Inflammatory macrophage treated with lipopolysaccharide for 1 hour (primary cell): ENCODE measurements around the gene MARF1.
"Not testable (repeated sequence)": the region's sequence is repeated elsewhere in the genome, so short reads cannot be mapped to it uniquely, and the experiment has no call there.

Experiments
- DNase-seq, 2 donors: peaks; one replicate each; pipeline ENCODE4 v3.0.0-alpha.2; 2020 to 2022

The MARF1 gene

GRCh38 chr16:15621456-15621855 lies 21.5 kb downstream of the MARF1 start:
- no peak for DNase-seq

DNA sequence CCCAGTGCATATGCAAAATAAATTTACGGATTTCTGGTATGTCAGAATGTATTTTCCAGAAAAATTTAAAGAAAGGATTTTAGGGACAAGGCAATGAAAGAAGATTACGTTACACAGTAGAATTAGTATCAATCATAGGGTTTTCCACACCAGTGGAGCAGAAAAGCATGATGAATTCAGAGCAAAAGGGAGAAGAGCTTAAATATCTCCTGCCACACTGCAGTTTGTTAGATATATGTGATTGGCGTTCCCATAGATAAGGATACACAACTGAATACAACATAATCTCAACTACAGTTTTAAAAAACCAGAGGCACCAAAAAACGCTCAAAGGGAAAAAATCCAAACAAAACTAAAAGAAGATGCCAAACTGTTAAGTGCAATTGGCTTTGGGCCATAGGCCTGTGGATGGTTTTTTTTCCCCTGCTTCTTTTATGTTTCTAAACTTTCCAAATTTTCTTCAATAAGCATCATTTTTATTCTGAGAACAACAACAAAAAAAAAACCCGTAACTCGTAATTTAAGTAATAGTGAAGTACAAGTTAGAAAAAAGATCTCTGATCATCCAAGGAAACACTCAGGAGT lies 22.3 kb downstream of the MARF1 start:
- DNase-seq: no peak

DNA sequence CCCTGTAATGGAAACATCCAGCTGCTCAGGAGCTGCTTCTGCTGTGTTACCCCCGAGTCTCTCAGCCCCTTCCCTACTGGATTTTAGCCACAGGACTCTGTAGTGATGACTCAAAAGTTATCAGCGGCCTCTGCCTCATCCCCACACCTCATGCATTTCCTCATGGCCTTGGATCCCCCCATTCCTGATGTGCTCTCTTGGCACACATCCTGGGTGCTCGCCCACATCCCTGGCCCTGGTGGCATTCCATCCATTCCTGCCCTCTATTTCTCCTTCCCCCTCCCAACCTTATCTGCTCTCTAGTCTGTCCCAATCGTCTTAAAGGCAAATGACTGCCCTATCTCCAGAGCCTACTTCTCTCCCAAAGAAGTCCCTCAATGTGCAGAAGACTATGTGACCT lies 24.6 kb downstream of the MARF1 start:
- no peak for DNase-seq

- no peak for DNase-seq
Observed at GRCh38 chr16:15617901-15618300, 25.1 kb downstream of the MARF1 start.

DNA sequence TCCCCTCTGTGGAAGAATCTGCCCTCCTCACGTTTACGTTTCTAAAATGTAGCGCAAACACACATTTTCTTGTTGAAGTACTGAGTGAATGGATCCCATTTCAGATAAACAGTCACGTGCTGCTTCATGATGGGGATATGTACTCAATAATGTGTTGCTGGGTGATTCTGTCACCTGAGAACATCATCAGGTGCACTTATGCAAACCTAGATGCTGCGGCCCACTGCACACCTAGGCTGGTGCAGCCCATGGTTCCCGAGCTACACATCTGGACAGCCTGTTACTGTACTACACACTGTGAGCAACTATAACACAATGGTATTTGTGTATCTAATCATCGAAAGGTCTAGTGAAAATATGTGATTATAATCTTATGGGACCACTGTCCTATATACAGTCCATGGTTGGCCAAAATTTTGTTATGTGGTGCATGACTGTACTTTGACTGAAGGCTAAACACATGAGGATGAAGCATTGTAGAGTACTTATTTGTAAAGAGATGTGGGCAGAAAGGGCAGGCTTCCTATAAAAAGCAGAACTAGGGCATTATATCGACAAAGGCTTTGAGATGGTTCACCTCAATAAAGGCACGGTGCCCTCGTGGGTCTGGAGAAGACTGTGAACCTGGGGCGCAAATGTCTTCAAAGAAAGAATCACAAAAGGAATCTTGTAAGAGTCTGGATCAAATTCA lies 26.3 kb downstream of the MARF1 start:
- DNase-seq: peak in 1 of 2 donors; percentile 59

DNA sequence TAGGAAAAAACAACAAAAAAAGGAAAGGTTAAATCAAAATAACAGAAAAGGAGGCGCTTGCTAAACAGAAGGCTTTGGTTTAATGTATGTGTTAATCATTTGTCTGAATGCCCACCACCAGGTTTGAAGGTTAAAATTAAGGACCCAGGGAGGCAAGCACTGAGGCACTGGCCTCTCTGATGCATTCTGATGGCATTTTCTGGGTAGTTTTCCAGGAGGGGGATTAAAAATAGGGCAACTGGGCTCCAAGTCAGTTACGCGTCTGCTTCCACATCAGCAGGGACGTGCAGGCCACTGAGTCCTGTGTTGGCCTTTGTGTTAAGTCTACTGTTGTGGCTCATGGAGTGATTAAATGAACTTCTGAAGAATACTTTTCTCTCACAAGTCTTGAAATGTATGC lies 26.9 kb downstream of the MARF1 start:
- no peak for DNase-seq

GRCh38 chr16:15613676-15614075 lies 29.3 kb downstream of the MARF1 start:
- DNase-seq: no peak

GRCh38 chr16:15611610-15612009 lies 31.3 kb downstream of the MARF1 start:
- DNase-seq: no peak

DNA sequence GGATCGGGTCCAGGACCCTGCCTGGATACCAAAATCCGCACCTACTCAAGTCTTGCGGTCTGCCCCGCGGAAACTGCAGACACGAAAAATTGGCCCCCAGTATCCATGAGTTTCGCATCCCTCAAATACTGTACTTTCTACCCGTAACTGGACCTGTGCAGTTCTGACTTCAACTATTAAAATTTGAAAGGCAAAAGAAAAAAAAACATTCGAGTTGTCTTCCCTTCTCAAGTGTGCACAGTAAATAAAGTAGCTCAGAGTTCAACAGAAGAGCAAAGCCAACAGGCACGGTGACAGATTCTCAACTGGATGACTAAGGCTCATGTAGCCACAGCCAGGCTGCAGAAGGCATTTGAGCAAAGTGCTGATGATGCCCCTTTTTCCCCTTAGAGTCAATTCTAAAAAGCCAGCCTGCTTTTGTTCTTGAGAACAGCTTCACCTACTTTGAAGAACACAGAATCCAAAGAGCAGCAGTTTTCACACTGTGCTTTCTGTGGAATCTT lies 32.5 kb downstream of the MARF1 start:
- DNase-seq: no peak

DNA sequence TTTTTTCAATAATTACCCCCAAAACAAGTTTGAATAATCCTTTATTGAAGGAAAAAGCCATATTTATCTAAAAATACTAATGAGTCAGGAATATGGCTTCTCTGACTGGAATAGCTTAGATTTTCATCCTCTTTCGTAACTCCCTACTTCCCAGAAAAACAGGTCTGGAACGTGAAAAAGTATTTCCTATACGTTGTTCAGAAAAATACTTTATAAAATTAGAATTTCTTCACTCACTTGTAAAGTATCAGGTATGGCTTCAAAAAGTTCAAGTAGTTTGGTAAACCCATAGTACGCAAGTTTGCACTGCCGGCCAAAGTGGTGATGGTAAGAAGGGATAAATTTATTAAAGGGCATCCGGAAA lies 33.7 kb downstream of the MARF1 start:
- no peak for DNase-seq

DNA sequence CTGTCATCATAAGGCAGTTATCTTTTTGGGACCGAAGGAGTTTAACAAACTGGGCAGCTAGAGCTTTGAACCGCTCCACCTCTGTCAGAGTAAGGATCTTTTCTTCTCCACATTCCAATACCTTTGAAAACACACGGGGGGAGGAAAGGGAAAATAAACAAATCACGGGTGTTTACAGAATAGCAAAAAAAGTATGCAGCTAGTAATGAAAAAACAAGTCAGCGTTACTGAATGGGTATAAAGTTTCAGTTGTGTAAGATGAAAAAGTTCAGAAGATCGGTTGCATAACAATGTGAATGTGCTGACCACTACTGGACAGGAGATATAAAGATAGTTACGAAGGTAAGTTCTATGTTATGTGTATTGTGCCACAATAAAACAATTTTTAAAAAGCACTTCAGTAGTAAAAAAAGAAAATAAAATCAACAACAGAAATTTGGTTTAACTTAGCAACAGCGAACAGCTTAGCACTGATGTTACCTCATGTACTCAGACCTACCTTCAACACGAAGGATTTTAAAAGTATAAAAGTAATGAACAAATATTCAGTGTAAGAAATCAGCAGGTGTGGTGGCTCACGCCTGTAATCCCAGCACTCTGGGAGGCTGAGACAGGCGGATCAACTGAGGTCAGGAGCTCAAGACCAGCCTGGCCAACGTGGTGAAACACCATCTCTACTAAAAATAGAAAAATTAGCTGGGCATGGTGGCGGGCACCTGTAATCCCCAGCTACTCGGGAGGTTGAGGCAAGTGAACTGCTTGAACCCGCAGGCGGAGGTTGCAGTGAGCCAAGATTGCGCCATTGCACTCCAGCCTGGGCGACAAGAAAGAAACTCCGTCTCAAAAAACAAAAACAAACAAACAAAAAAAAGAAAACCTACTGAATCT lies 34.3 kb downstream of the MARF1 start:
- peak in 1 of 2 donors; percentile 34 for DNase-seq

DNA sequence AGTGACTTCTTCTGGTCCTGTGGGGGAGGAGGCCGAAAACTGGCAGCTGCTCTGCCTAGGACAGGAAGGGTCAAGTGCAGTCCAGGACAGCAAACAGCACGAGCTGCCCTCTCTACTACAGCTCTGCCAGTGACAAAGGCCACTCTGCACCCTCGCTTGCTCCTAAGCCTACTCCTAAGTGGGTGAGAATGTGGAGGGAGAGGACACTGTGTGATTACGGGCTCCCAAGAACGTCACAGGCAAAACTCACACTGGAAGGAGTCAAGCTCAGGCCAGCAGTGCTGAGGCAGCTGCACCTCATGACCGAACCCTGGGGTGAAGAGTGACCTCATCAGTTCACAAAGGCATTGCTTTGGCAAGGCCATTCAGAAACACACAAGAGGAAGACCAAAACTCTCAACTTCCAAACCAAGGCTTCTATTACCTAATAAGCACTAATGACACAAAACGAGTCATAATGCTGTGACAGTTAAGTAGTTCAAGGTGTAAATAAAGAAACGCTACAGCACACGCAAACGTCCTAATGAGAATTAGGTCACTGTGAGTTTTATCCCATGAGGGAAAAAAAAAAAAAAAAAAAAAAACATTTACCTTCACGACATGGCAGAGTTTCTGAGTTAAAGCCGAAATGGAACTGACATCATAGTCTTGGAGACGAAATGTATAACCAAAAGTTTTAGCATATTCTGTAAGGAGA lies 35.1 kb downstream of the MARF1 start:
- peak; percentile 90 to 98 for DNase-seq

DNA sequence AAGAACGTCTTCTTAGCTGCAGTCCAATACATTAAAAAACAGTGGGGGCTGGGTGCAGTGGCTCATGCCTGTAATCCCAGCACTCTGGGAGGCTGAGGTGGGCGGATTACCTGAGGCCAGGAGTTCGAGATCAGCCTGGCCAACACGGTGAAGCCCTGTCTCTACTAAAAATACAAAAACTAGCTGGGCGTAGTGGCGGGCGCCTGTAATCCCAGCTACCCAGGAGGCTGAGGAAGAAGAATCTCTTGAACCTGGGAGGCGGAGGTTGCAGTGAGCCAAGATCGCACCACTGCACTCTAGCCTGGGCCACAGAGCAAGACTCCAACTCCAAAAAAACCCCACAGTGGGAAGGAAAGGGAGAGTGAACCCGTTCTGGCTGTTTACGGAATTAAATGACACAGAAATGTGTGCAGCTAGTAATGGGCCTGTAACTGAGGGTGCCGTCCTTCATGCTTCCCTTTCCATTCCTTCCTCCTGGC lies 35.7 kb downstream of the MARF1 start:
- not testable (repeated sequence) for DNase-seq

DNA sequence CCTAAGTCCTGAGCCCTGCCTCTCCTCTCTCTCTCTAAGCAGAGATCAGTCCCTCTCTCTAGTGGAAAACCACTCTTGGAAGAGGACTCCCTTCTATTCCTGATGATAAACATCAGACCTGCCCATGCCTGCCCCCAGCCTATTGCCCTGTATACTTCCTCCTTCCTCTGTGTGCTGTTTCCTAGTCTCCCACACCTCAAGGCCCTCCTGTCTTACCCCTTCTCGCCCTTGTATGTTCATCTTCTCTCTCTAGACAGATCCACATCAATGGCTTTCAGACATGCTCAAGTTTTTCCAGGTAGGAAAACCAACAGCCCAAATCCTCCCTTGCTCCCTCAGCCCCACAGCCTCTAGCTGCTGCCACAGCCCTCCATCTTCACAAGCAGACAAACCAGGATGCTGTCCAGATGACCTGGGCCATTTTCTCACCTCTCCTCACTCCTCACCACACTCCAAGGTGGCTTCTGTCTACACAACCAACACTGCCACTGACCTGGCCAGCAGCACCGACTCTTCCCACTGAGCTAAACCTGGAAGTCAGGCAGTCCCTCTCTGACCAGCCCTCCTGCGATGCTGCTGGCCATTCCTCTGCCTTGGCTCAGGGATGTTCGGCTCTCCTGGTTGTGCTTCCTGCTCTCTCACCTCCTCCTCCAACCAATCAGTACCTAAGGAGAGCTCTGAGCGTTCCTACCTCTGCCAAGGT lies 36.3 kb downstream of the MARF1 start:
- no peak for DNase-seq

GRCh38 chr16:15605839-15606517 lies 37.0 kb downstream of the MARF1 start:
- no peak for DNase-seq

GRCh38 chr16:15604460-15605440 lies 38.2 kb downstream of the MARF1 start:
- DNase-seq: peak in 1 of 2 donors; percentile 23

GRCh38 chr16:15602285-15603044 lies 40.5 kb downstream of the MARF1 start:
- no peak for DNase-seq

DNA sequence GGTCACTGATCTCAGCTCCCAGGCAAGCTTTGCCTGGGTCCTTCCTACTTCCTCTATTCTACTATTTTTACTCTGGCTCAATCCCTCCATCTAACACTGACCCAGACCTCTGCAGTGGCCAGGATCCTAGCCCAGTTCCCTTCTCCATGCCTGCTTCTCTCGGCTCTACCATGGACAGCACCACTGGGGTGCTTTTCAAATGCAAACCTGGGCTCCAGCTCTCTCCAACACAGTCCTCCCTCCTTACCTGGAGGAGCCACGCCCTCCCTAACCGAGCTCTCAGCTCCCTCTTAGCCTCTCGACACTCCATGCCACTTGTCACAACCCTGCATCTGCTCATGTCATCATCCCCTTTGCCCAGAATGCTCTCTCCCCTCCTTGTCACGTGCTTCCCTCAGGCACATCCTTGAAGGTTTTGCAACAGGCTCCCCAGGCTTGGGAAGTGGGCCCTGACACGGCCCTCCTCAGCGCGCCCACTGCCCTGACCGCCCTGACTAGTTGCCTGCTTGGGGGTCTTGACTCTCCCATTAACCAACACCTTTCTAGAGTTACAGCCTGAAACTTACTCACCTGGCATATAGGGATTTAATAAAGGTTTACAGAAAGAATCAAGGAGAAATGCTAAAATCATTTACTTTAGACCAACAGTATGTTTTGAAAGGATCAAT lies 41.6 kb downstream of the MARF1 start:
- no peak for DNase-seq
